Measurements from ENCODE around the gene IPO8. TPM values are rescaled to one million over a fixed set of nuclear protein-coding genes. Genes with fewer than 3 reads are reported as not detected.

Gene IPO8
- total RNA-seq, 2 donors from 2014 or later, result 63.9 to 65.5 TPM

Other genes starting within 250 kb of the IPO8 start
- 10 to 100 TPM; 10.3 to 13.9 TPM for gene CAPRIN2, start 59.1 kb upstream of the IPO8 start, total RNA-seq
- 1 to 10 TPM; 2.7 to 4.6 TPM for gene TSPAN11, start 230.9 kb upstream of the IPO8 start, total RNA-seq